Tibial nerve (tissue), 4 donors: ENCODE measurements around the gene PCDHGA8. TPM values are rescaled to one million over a fixed set of nuclear protein-coding genes. Genes with fewer than 3 reads are reported as not detected.
A peak's percentile ranks its signal among the peaks of the same experiment; 100 is the strongest.
"Not testable (repeated sequence)": the region's sequence is repeated elsewhere in the genome, so short reads cannot be mapped to it uniquely, and the experiment has no call there.

Experiments
- DNase-seq, 2 donors: peaks; one replicate each; pipeline ENCODE4 v3.0.0-alpha.2; 2019; ENCODE audit warnings: low spot score in 2 of 2
- H3K27ac ChIP-seq, 4 donors: fragments of 200-600 bp; sonication (generic) in 3 of 4; one replicate each; pipeline ENCODE4 v1.5.1; 2017 to 2019; ENCODE audit warnings: mild to moderate bottlenecking in 1 of 4
- H3K27me3 ChIP-seq, 2 donors: fragments of 200-600 bp; sonication (generic) in 1 of 2; one replicate each; pipeline versions ENCODE4 v1.5.1 to v1.6.0; 2017 to 2019
- H3K36me3 ChIP-seq, 3 donors: fragments of 200-600 bp; sonication (generic); one replicate each; pipeline ENCODE4 v1.5.1; 2018 to 2019
- H3K4me1 ChIP-seq, 4 donors: fragments of 200-600 bp; sonication (generic) in 3 of 4; one replicate each; pipeline ENCODE4 v1.5.1; 2017 to 2019
- H3K4me3 ChIP-seq, 4 donors: fragments of 200-600 bp; sonication (generic) in 3 of 4; one replicate each; pipeline ENCODE4 v1.5.1; 2017 to 2019; ENCODE audit warnings: mild to moderate bottlenecking in 1 of 4, moderate library complexity in 1 of 4
- H3K9me3 ChIP-seq, 4 donors: fragments of 200-600 bp; sonication (generic) in 3 of 4; one replicate each; pipeline ENCODE4 v1.5.1; 2017 to 2019
- EP300 ChIP-seq, 2 donors: sonication (generic); formaldehyde crosslinking; IDR thresholded peaks; one replicate each; pipeline ENCODE4 v1.6.1; 2017; ENCODE audit warnings: antibody characterized with exemption in 2 of 2, mild to moderate bottlenecking in 1 of 2
- POLR2A ChIP-seq, 2 donors: fragments of 450-650 bp; IDR thresholded peaks; one replicate each; pipeline ENCODE4 v1.6.1; 2017; ENCODE audit warnings: antibody characterized with exemption in 2 of 2, mild to moderate bottlenecking in 2 of 2, moderate library complexity in 2 of 2
- WGBS, 2 donors: methylation state at CpG; one replicate each; pipeline ENCODE4 v1.1.5; 2018; 5-methylcytosine and 5-hydroxymethylcytosine counted together
- total RNA-seq, 4 donors: library from RNA; depleted of rRNA; stranded (reverse); fragments of >200 nt; gene quantifications; one replicate each; pipeline ENCODE4 v1.1.0, GENCODE V29; 2016
- TF ChIP-seq, protein P1 (sequence below), 5 experiments: fragments of 200-600 bp in 3 of 5; fragments of 450-650 bp in 2 of 5; sonication (generic) in 3 of 5; IDR thresholded peaks; one replicate each; pipeline ENCODE4 v1.5.1; 2016 to 2019; ENCODE audit warnings: antibody characterized with exemption in 5 of 5, mild to moderate bottlenecking in 3 of 5, moderate library complexity in 2 of 5

Gene PCDHGA8
- total RNA-seq, 4 donors from 2014 or later, result 5.5 to 9.3 (median 6.6) TPM

DNA sequence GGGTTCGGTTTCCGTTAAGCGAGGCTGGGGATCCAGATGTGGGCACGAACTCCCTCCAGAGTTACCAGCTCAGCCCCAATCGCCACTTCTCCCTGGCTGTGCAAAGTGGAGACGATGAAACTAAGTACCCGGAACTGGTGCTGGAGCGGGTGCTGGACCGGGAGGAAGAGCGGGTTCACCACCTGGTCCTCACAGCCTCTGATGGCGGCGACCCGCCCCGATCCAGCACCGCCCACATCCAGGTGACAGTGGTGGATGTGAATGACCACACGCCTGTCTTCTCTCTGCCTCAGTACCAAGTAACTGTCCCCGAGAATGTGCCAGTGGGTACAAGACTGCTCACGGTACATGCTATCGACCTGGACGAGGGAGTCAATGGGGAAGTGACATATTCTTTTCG, 9.1 kb upstream of the PCDHGA8 start:
- H3K27me3 ChIP-seq, result no peaks in the 10 kb centered on the region
- no peaks in the 10 kb centered on the region for H3K4me1 ChIP-seq
- H3K4me3 ChIP-seq, result no peak overlapping the region
- peaks cover 0 to 97% (median 46%) of the 10 kb centered on the region in 4 donors for H3K9me3 ChIP-seq
- peaks cover 0 to 40% (median 0%) of the 10 kb centered on the region in 3 donors for H3K36me3 ChIP-seq
- TF ChIP-seq, protein P1, sequence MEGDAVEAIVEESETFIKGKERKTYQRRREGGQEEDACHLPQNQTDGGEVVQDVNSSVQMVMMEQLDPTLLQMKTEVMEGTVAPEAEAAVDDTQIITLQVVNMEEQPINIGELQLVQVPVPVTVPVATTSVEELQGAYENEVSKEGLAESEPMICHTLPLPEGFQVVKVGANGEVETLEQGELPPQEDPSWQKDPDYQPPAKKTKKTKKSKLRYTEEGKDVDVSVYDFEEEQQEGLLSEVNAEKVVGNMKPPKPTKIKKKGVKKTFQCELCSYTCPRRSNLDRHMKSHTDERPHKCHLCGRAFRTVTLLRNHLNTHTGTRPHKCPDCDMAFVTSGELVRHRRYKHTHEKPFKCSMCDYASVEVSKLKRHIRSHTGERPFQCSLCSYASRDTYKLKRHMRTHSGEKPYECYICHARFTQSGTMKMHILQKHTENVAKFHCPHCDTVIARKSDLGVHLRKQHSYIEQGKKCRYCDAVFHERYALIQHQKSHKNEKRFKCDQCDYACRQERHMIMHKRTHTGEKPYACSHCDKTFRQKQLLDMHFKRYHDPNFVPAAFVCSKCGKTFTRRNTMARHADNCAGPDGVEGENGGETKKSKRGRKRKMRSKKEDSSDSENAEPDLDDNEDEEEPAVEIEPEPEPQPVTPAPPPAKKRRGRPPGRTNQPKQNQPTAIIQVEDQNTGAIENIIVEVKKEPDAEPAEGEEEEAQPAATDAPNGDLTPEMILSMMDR (IDR thresholded peaks at IDR 0.05), result no peak
- TF ChIP-seq EP300 (IDR thresholded peaks at IDR 0.05) (no peak), POLR2A (IDR thresholded peaks at IDR 0.05) (no peak)
- H3K27ac ChIP-seq, result no peak overlapping the region
- 37 to 48% methylated on average over 21 of the region's 21 CpGs for WGBS, 2 donors
- no peak for DNase-seq

DNA sequence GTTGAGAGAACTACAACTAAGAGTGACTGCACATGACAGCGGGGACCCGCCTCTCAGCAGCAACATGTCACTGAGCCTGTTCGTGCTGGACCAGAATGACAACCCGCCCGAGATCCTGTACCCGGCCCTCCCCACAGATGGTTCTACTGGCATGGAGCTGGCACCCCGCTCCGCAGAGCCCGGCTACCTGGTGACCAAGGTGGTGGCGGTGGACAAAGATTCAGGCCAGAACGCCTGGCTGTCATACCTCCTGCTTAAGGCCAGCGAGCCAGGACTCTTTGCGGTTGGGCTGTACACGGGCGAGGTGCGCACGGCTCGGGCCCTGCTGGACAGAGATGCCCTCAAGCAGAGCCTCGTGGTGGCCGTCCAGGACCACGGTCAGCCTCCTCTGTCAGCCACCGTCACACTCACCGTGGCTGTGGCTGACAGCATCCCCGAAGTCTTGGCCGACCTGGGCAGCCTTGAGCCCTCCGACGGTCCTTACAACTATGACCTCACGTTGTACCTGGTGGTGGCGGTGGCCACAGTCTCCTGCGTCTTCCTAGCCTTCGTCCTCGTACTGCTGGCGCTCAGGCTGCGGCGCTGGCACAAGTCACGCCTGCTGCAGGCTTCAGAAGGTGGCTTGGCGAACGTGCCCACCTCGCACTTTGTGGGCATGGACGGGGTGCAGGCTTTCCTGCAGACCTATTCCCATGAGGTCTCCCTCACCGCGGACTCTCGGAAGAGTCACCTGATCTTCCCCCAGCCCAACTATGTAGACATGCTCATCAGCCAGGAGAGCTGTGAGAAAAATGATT, 7.8 kb upstream of the PCDHGA8 start:
- Histone ChIP-seq H3K27ac (no peak overlapping the region), H3K4me3 (no peak overlapping the region), H3K36me3 (peaks cover 0 to 45% (median 0%) of the 10 kb centered on the region in 3 donors), H3K27me3 (no peaks in the 10 kb centered on the region), H3K9me3 (peaks cover 0 to 97% (median 48%) of the 10 kb centered on the region in 4 donors), H3K4me1 (no peaks in the 10 kb centered on the region)
- DNase-seq, result no peak
- TF ChIP-seq, protein P1 (IDR thresholded peaks at IDR 0.05), result no peak
- TF ChIP-seq EP300 (IDR thresholded peaks at IDR 0.05) (no peak), POLR2A (IDR thresholded peaks at IDR 0.05) (no peak)
- WGBS, 2 donors, result 47 to 58% methylated on average over 34 to 37 of the region's 43 CpGs

DNA sequence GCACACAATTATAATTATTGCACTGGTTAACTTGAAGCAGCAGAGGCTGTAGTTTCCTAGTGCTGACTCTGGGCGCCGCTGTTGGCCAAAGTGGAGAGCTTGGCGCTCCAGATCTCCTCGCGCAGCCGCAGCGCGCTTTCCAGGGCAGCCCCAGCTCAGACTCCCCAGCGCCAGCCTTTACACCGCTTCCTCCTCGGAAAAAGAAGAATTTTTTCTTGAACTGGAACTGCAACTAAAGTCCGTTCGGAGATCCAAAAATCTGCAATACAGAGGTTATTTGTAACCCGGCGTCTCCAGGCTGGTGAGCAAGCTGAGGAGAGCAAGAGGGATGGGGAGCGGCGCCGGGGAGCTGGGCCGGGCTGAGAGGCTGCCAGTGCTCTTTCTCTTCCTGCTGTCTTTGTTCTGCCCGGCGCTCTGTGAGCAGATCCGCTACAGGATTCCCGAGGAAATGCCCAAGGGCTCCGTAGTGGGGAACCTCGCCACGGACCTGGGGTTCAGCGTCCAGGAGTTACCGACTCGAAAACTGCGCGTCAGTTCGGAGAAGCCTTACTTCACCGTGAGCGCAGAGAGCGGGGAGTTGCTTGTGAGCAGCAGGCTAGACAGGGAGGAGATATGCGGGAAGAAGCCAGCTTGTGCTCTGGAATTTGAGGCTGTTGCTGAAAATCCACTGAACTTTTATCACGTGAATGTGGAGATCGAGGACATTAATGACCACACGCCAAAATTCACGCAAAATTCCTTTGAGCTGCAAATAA, 4.7 kb upstream of the PCDHGA8 start, which contains the start of gene PCDHGB4:
Gene PCDHGB4, plus strand, starts transcription at position 142 of the 755 bp plus-strand sequence. Its CDS starts 187 bp downstream, at position 329.
- H3K4me1 ChIP-seq, H3K27ac ChIP-seq, H3K4me3 ChIP-seq, DNase-seq, H3K27me3 ChIP-seq: not testable (repeated sequence)
- 10 to 11% methylated on average over 23 to 24 of the region's 40 CpGs for WGBS, 2 donors
- Histone ChIP-seq H3K9me3 (peaks cover 3 to 97% (median 50%) of the 10 kb centered on the region in 4 donors), H3K36me3 (peaks cover 0 to 48% (median 0%) of the 10 kb centered on the region in 3 donors)
- TF ChIP-seq, protein P1 (IDR thresholded peaks at IDR 0.05), result peak in 2 of 5 experiments; percentile 17 to 29

DNA sequence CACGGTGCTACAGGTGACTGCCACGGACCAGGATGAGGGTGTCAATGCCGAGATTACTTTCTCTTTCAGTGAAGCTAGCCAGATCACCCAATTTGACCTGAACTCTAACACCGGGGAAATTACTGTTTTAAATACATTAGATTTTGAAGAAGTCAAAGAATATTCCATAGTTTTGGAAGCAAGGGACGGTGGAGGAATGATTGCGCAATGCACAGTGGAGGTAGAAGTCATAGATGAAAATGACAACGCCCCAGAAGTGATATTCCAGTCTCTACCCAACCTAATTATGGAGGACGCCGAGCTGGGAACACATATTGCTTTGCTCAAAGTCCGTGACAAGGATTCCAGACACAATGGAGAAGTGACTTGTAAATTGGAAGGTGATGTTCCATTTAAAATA, 3.8 kb upstream of the PCDHGA8 start:
- peaks cover 0 to 46% (median 0%) of the 10 kb centered on the region in 3 donors for H3K36me3 ChIP-seq
- 53 to 58% methylated on average over 10 of the region's 10 CpGs for WGBS, 2 donors
- H3K4me3 ChIP-seq, result no peak overlapping the region
- no peaks in the 10 kb centered on the region for H3K27me3 ChIP-seq
- no peak for DNase-seq
- peaks cover 7 to 97% (median 52%) of the 10 kb centered on the region in 4 donors for H3K9me3 ChIP-seq
- H3K4me1 ChIP-seq, result no peaks in the 10 kb centered on the region
- TF ChIP-seq POLR2A (IDR thresholded peaks at IDR 0.05), result no peak
- TF ChIP-seq, protein P1 (IDR thresholded peaks at IDR 0.05), result no peak
- TF ChIP-seq EP300 (IDR thresholded peaks at IDR 0.05), result no peak
- H3K27ac ChIP-seq, result no peak overlapping the region
